ENCODE data around the gene FCER1G. TPM values are rescaled to one million over a fixed set of nuclear protein-coding genes. Genes with fewer than 3 reads are reported as not detected.
"Not testable (repeated sequence)": the region's sequence is repeated elsewhere in the genome, so short reads cannot be mapped to it uniquely, and the experiment has no call there.

Gene FCER1G
- total and polyA plus RNA-seq, 2 of the 8 experiments (the other 6 are each of a cell fraction or from before 2014, with no cell fraction given) = 1.6 TPM; not detected in 1

GRCh38 chr1:161250100-161250499 lies 35.0 kb downstream of the FCER1G start:
- H3K4me1 ChIP-seq (replicated peaks in 1 of 4; ENCODE audit: control insufficient read depth in 3 of 4, insufficient read depth in 4 of 4, low read length in 3 of 4); H3K27ac ChIP-seq (ENCODE audit: low read depth, low read length); H2AK5ac ChIP-seq (ENCODE audit: low read depth, low read length); H4K5ac ChIP-seq (ENCODE audit: insufficient read length, low read depth, low read length); H2BK20ac ChIP-seq (ENCODE audit: low read length); H3K4me2 ChIP-seq (ENCODE audit: insufficient read depth in 1 of 2, low read depth in 2 of 2, low read length in 2 of 2); H4K91ac ChIP-seq (replicated peaks; ENCODE audit: insufficient read length, low read length); FAIRE-seq; H3K9ac ChIP-seq (replicated peaks in 1 of 4; ENCODE audit: extremely low read depth in 1 of 4, low read depth in 3 of 4, low read length in 3 of 4); H3K14ac ChIP-seq (ENCODE audit: insufficient read length); H2BK15ac ChIP-seq (ENCODE audit: low read length); H4K8ac ChIP-seq (ENCODE audit: extremely low read depth, insufficient read depth, low read length); H2BK5ac ChIP-seq (ENCODE audit: low read depth, low read length); H3K4me3 ChIP-seq (ENCODE audit: extremely low read depth in 1 of 4, insufficient read depth in 2 of 4, low read depth in 3 of 4, low read length in 4 of 4); H3K23me2 ChIP-seq (ENCODE audit: low read depth, low read length); H2AFZ ChIP-seq (ENCODE audit: low read length); H3K9me3 ChIP-seq (ENCODE audit: insufficient read depth in 2 of 2, low read depth in 1 of 2, low read length in 1 of 2); H3K56ac ChIP-seq (replicated peaks; ENCODE audit: insufficient read length, low read depth, low read length); H3K79me2 ChIP-seq (ENCODE audit: control insufficient read depth in 1 of 2, insufficient read depth in 2 of 2, low read length in 2 of 2); H3K36me3 ChIP-seq (ENCODE audit: control insufficient read depth in 2 of 4, insufficient read depth in 4 of 4, low read length in 3 of 4); H2BK120ac ChIP-seq (replicated peaks; ENCODE audit: low read depth, low read length); H3K27me3 ChIP-seq (replicated peaks in 1 of 4; ENCODE audit: control insufficient read depth in 3 of 4, extremely low read depth in 1 of 4, insufficient read depth in 3 of 4, low read length in 3 of 4); H4K20me1 ChIP-seq (replicated peaks in 1 of 2; ENCODE audit: control insufficient read depth in 1 of 2, insufficient read depth in 2 of 2, low read length in 2 of 2); H3K79me1 ChIP-seq (ENCODE audit: low read depth, low read length); H3K4ac ChIP-seq (replicated peaks; ENCODE audit: insufficient read length, low read depth, low read length); H3K18ac ChIP-seq (ENCODE audit: extremely low read depth, low read length); H2BK12ac ChIP-seq (ENCODE audit: low read depth, low read length); H3K23ac ChIP-seq (ENCODE audit: insufficient read length); DNase-seq (ENCODE audit: low read depth in 1 of 2, low spot score in 2 of 2): not testable (repeated sequence)
- ChIA-PET POLR2A (ENCODE audit: partially characterized antibody) (interaction anchor here (1.2 to 1.6 kb wide), 2 partner anchors 10 to 14 kb away, joined by 4 to 6 read pairs; no protein-coding TSS in a partner anchor), CTCF (ENCODE audit: partially characterized antibody) (interaction anchor here (0.8 to 4.3 kb wide), 9 partner anchors 10 to 68 kb away, joined by 3 to 87 read pairs (median 5); partner anchors contain the start of genes NR1I3, PCP4L1 and TOMM40L)
- 85% methylated on average over 5 of the region's 5 CpGs; no CpG with 5 or more reads in 1 of the 2 experiments for WGBS, 2 experiments (ENCODE audit: extremely low coverage in 1 of 2, insufficient coverage in 1 of 2, insufficient read length in 1 of 2, insufficient replicate concordance in 2 of 2, low coverage in 1 of 2, low lambda C conversion rate in 2 of 2, missing lambda C conversion rate in 1 of 2)
